HUES48 (cell line): ENCODE measurements around the gene TSPAN15.

Experiments
- H3K27ac ChIP-seq: one replicate; pipeline ENCODE4 v1.7.0; 2013; ENCODE audit warnings: low read depth, low read length, inconsistent platforms
- H3K27me3 ChIP-seq: 2 replicates; pipeline ENCODE4 v1.6.1; 2013; ENCODE audit warnings: mild to moderate bottlenecking, low read length; ENCODE audit not compliant: control insufficient read depth, insufficient read depth
- H3K36me3 ChIP-seq: 2 replicates; pipeline ENCODE4 v1.6.1; 2013; ENCODE audit warnings: low read length; ENCODE audit not compliant: control insufficient read depth, insufficient read depth
- H3K4me1 ChIP-seq: 2 replicates; pipeline ENCODE4 v1.6.1; 2013; ENCODE audit warnings: mild to moderate bottlenecking, low read length; ENCODE audit not compliant: control insufficient read depth, insufficient read depth
- H3K4me3 ChIP-seq: 2 replicates; pipeline ENCODE4 v1.5.1; 2013; ENCODE audit warnings: mild to moderate bottlenecking, low read depth, low read length
- H3K9ac ChIP-seq: 2 replicates; pipeline ENCODE4 v1.6.1; 2013; ENCODE audit warnings: mild to moderate bottlenecking, low read depth, low read length, moderate library complexity
- H3K9me3 ChIP-seq: 2 replicates; pipeline ENCODE4 v1.6.1; 2013; ENCODE audit warnings: low read length; ENCODE audit not compliant: control insufficient read depth, insufficient read depth

TSPAN15 gene

DNA sequence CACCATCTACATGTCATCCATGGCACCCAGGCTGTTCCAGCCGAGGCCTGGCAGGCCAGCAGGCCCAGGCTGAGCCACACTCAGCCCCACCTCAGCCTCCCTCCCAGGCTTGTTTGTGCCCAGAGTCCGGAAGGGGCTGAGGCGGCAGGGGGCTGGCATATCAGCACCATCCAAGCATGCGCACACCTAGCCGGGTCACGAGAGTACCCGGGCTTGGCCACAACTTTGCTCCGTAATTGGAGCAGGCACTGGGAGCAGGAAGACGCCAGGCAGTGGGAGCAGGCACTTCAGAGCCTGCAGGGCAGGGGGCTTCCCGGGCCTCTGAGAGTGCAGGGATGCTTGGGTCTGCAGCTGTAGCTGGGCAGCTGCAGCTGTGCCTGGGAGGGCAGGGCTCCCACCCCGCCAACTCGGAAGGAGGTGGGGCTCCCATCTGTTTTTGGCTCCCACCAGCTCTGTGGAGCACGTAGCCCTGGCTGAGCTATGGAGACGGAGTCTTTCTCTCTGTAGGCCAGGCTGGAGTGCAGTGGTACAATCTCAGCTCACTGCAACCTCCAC is 15.2 kb upstream of the TSPAN15 start:
- Histone ChIP-seq H3K27ac (no peak overlapping the region), H3K9ac (no peak overlapping the region), H3K9me3 (no peaks in the 10 kb centered on the region), H3K27me3 (no peaks in the 10 kb centered on the region), H3K36me3 (no peaks in the 10 kb centered on the region), H3K4me1 (no peaks in the 10 kb centered on the region), H3K4me3 (no peak overlapping the region)

DNA sequence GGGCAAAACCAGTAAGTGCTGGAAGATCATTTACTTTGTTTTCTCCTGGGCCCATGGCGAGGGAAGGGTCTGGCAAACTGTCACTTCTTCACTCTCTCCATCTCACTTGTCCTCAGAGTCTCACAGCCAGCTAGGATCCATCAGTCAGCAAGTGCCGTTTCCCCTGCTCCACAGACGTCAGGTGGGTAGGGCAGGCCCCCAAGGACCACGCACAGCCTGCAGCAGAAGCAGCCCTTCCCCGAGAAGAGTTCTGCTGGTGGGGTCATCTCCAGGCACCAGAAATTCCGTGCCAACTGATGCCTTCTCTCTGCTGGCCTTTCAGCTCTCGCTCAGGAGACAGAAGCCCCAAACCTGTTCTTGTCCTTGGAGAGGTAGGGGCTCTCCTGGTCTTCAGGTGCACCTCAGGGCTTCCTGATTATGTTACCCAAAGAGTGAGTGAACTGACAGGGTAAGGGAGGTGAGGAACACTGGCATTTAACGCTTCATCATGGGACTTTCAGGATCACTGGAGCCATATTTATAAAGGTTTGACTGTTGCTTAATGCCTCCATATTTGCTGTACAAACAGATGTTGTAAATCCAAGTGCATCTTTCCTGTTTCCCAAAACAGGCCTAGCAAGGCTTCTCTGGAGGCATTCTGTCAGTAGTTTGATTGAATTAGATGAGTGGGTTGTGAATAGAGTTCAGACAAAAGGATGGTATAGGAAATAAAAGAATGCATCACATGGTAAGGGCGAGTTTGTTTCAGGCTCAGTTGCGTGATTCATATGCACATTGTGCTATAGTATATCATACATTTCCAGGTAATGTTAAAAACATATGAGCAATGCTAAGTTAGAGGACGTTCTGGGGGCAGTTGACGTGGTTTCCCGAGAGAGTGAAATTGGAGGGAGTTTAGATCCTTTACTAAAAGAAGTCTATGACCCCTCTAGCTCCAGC is 13.7 kb upstream of the TSPAN15 start:
- H3K4me1 ChIP-seq: no peaks in the 10 kb centered on the region
- H3K36me3 ChIP-seq: no peaks in the 10 kb centered on the region
- no peaks in the 10 kb centered on the region for H3K27me3 ChIP-seq
- H3K9me3 ChIP-seq: no peaks in the 10 kb centered on the region
- H3K4me3 ChIP-seq: no peak overlapping the region
- no peak overlapping the region for H3K9ac ChIP-seq
- H3K27ac ChIP-seq: no peak overlapping the region

DNA sequence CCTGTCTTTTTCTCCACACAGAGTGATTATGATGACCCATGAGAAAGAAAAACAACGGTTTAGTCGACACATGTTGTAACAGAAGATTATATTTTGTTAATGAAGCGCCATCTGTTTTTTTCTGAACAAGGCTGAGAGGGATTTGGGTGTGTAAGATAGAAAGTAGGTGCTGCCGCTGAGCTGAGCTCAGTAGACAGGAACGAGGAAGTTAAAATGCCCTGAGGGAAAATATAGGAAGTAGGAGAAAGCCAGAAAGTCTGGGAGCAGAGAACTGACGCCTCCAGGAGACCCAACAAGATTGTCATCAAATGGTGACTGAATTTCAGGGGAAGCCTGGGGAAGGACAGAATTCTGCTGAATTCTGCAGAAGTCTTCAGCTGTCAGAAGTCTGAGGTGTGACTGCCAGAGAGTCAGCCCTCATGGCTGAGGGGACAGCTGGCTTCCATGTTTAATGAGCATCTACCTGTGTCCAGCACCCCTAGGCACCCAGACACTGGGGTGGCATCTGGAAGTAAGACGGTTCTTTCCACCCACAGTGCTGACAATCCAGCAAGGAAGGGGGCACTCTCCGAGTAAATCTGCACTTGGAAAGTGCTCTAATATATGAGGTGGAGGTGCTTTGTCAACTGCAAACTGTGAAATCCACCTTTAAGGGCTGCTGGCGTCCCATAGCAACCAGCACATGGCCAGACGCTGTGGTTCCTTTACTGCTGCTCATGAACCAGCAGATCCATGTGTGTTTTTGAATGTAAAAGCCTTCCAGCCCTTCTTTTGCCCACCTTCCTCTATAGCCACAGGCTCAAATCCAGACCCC is 12.5 kb upstream of the TSPAN15 start:
- no peaks in the 10 kb centered on the region for H3K27me3 ChIP-seq
- H3K36me3 ChIP-seq: no peaks in the 10 kb centered on the region
- no peak overlapping the region for H3K9ac ChIP-seq
- no peaks in the 10 kb centered on the region for H3K9me3 ChIP-seq
- H3K4me3 ChIP-seq: no peak overlapping the region
- no peak overlapping the region for H3K27ac ChIP-seq
- no peaks in the 10 kb centered on the region for H3K4me1 ChIP-seq

DNA sequence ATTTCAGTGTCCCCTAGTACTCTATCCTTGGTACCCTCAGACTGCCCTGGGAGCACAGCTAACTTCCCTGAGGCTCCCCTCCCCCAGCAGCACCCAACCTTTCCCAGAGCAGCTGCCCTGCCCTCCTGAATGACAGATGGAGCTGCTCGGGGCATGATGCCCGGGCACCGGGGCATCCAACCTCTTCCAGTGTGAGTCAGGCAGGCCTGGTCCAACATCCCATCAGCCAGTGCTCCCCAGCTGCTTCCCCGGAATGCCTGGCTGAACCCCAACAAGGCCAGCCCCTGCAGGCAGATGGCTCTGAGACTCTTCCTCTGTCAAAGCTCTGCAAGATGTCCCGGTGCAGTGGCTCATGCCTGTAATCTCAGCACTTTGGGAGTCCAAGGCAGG is 11.9 kb upstream of the TSPAN15 start:
- no peaks in the 10 kb centered on the region for H3K4me1 ChIP-seq
- H3K36me3 ChIP-seq: no peaks in the 10 kb centered on the region
- no peaks in the 10 kb centered on the region for H3K27me3 ChIP-seq
- H3K9ac ChIP-seq: no peak overlapping the region
- no peak overlapping the region for H3K4me3 ChIP-seq
- H3K9me3 ChIP-seq: no peaks in the 10 kb centered on the region
- H3K27ac ChIP-seq: no peak overlapping the region

DNA sequence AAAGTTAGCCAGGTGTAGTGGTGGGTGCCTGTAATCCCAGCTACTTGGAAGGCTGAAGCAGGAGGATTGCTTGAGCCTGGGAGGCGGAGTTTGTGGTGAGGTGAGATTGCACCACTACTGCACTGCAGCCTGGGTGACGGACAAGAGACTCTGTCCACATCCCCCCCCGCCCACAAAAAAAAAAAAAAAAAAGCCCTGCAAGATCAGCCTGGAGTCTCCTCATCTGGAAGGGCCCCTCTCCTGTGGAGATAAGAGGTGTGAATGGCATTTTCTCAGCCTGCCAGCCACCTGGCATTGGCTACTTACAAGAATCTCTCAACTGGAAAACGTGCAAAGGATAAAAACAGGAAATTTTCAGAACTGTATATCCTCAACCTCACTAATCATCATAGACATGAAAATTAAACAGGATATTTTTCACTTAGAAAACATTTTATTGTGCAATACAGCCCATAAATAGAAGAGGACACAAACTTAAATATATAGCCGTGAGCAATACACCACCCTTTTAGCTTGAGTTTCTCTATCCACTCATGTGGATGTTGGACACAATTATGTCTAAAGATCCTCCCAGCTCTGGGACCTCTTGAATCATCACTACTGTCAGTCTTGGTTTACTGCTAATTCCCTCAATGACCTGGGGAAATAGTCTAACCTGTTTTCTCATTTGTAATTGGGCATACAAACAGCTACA is 11.3 kb upstream of the TSPAN15 start:
- no peaks in the 10 kb centered on the region for H3K9me3 ChIP-seq
- H3K4me1 ChIP-seq: no peaks in the 10 kb centered on the region
- no peak overlapping the region for H3K4me3 ChIP-seq
- H3K27ac ChIP-seq: no peak overlapping the region
- H3K9ac ChIP-seq: no peak overlapping the region
- H3K27me3 ChIP-seq: no peaks in the 10 kb centered on the region
- H3K36me3 ChIP-seq: no peaks in the 10 kb centered on the region

DNA sequence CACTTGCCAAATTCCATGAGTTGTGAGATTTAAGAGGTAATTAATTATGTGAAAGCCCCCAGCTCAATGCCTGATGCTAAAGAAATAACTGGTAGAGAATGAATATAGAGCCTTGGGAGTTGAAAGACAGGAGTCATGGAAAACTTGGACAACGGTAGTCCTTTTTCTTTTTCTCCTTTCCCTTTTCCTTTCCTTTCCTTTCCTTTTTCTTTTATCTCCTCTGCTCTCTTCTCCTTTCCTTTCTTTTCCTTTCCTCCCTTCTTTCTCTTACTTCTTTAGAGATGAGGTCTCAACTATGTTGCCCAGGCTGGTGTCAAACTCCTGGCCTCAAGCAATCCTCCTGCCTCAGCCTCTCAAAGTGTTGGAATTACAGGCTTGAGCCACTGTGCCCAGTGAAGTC is 7.9 kb upstream of the TSPAN15 start:
- no peaks in the 10 kb centered on the region for H3K4me1 ChIP-seq

DNA sequence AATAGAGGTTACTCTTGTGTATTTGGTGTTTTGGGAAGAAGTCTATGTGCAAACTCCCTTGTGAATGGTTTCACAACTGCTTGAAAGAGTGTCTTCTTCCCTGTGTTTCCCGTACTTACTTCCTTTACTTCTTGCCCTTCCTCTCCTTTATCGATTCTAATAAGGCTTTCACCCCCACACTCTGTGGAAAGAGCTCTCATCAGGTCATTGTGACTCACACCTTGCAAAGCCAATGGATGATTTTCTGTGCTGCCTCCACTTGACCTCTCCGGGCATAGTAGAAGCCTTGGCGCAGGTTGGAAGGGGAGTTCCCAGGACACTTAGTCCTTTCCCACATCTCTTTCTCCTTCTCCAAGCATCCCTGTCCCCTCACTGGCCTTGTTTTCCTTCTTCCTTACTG is 6.2 kb upstream of the TSPAN15 start:
- no peak overlapping the region for H3K9ac ChIP-seq
- H3K36me3 ChIP-seq: no peaks in the 10 kb centered on the region
- no peak overlapping the region for H3K27ac ChIP-seq
- H3K9me3 ChIP-seq: no peaks in the 10 kb centered on the region
- H3K4me1 ChIP-seq: no peaks in the 10 kb centered on the region; the same call in 1 of the 2 replicates
- peaks cover 2% of the 10 kb centered on the region for H3K27me3 ChIP-seq
- H3K4me3 ChIP-seq: no peak overlapping the region

More for the DNA sequence above, 7.9 kb upstream of the TSPAN15 start:
- H3K36me3 ChIP-seq: no peaks in the 10 kb centered on the region
- no peak overlapping the region for H3K27ac ChIP-seq
- no peak overlapping the region for H3K4me3 ChIP-seq
- no peaks in the 10 kb centered on the region; the same call in 1 of the 2 replicates for H3K27me3 ChIP-seq
- no peak overlapping the region for H3K9ac ChIP-seq
- no peaks in the 10 kb centered on the region for H3K9me3 ChIP-seq

DNA sequence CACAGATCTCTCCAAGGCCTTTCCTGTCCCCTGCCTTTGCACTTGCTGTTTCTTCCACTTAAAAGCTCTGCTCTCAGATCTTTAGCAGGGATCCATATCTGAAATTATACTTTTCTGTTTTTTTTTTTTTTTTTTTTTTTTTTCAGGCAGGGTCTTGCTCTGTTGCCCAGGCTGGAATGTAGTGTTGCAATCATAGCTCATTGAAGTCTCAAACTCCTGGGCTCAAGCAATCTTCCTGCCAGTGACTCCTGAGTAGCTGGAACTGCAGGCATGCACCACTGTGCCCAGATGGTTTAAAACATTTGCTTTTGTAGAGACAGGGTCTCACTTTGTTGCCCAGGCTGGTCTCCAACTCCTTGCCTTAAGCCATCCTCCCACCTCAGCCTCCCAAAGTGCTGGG is 5.0 kb upstream of the TSPAN15 start:
- no peak overlapping the region for H3K9ac ChIP-seq
- no peaks in the 10 kb centered on the region for H3K36me3 ChIP-seq
- peaks cover 6% of the 10 kb centered on the region for H3K27me3 ChIP-seq
- no peak overlapping the region for H3K27ac ChIP-seq
- no peak overlapping the region for H3K4me3 ChIP-seq
- no peaks in the 10 kb centered on the region for H3K9me3 ChIP-seq
- H3K4me1 ChIP-seq: peaks cover 5% of the 10 kb centered on the region; the same call in 1 of the 2 replicates

DNA sequence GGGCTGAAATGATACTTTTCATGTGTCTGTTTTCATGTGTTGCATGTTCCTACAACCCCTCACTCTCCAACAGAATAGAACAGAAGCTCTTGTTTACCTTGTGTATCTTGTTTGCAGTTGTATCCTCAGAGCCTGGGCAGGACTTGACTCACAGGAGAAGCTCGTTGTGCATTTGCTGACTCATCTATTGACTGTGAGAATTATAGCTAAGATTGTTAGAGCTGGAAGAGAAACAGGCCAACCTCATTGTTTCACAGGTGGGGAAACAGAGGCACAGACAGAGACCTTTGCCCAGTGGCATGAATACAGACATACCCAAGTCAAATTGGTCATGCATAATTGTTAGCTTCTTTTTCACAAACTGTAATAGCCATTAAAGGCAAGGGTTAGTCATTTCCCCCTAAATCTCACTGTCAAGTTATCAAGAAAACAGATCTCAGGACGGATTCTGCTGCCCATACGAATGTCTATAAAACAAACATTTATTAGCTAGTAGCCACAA is 4.6 kb upstream of the TSPAN15 start:
- H3K4me1 ChIP-seq: peaks cover 5% of the 10 kb centered on the region; the same call in 1 of the 2 replicates
- H3K27me3 ChIP-seq: peaks cover 10% of the 10 kb centered on the region
- no peak overlapping the region for H3K27ac ChIP-seq
- no peaks in the 10 kb centered on the region for H3K36me3 ChIP-seq
- no peaks in the 10 kb centered on the region for H3K9me3 ChIP-seq
- no peak overlapping the region for H3K4me3 ChIP-seq
- no peak overlapping the region for H3K9ac ChIP-seq

DNA sequence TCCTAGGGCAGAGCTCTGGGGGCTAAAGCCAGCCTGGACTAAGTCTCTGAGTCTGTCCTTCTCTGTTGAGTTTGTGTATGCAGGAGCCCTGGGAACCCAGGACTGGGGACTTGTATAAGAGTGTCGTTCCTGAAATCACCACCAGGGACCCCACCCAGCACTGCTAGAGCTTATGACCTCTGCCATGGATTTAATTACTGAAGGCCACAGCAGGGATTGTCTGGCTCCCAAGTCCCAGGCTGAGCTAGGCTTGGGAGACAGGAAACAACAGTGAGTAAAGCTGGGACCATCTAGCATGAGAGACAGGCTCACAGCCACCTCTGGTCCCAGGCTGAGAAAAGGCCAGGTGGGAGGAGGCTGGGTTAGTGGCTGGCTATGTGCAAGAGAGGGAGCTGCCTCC is 1.4 kb upstream of the TSPAN15 start:
- H3K9ac ChIP-seq: no peak overlapping the region
- H3K4me1 ChIP-seq: peaks cover 5% of the 10 kb centered on the region; the same call in 1 of the 2 replicates
- peaks cover 32% of the 10 kb centered on the region for H3K27me3 ChIP-seq
- no peak overlapping the region for H3K27ac ChIP-seq
- H3K9me3 ChIP-seq: no peaks in the 10 kb centered on the region
- no peak overlapping the region for H3K4me3 ChIP-seq
- H3K36me3 ChIP-seq: no peaks in the 10 kb centered on the region
